Measurements from ENCODE around the gene LYPLA2.
A peak's percentile ranks its signal among the peaks of the same experiment; 100 is the strongest.

DNA sequence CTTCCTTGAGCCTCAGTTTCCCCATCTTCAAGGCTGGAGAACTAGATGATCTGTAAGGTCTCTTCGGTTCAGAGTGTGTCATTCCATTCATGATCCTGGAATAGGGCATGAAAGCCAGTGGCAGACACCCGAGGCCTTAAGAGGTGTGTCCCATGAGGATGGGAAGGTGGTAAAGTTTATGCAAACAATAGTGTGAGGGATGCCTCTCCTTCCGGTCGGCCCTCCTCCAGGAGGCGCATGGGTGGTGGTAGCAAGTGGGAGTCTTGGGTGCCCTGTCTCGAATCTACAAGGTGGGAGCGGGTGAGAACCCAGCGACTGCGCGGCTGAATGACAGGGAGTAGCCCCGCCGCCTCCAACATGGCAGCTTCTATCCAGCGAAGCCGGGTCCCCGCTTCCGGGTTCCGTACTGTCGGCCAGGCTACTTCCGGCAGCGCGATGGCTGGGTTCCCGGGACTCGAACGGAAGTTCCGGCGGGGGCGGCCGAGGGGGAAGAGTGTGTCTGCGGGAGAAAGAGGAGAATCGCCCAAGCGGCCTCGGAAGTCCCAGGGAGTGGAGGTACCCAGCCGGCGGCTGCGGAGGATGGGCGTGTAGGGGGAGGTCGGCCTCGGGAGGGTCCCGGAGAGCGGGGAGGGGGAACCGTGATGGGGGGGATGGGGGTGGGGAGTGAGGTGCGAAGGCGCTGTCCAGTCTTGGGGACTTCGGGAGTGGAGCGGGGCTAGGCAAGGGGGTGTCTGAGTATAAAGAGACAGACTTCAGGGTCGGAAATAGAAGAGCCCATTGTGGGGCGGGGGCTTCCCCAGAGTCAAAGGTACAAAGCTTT, at the start of gene LYPLA2:
- TF ChIP-seq, protein P1, sequence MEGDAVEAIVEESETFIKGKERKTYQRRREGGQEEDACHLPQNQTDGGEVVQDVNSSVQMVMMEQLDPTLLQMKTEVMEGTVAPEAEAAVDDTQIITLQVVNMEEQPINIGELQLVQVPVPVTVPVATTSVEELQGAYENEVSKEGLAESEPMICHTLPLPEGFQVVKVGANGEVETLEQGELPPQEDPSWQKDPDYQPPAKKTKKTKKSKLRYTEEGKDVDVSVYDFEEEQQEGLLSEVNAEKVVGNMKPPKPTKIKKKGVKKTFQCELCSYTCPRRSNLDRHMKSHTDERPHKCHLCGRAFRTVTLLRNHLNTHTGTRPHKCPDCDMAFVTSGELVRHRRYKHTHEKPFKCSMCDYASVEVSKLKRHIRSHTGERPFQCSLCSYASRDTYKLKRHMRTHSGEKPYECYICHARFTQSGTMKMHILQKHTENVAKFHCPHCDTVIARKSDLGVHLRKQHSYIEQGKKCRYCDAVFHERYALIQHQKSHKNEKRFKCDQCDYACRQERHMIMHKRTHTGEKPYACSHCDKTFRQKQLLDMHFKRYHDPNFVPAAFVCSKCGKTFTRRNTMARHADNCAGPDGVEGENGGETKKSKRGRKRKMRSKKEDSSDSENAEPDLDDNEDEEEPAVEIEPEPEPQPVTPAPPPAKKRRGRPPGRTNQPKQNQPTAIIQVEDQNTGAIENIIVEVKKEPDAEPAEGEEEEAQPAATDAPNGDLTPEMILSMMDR (IDR thresholded peaks at IDR 0.05): no peak
- TF ChIP-seq JUND (IDR thresholded peaks at IDR 0.05): no peak
- no peak for TF ChIP-seq FOXJ3 (CRISPR knock-in tag; IDR thresholded peaks at IDR 0.05)
- peak; percentile 98 for TF ChIP-seq ELF1 (IDR thresholded peaks at IDR 0.05)
- peak; percentile 89 for TF ChIP-seq POLR2AphosphoS5 (IDR thresholded peaks at IDR 0.05; ENCODE audit: low read depth, low read length)
- TF ChIP-seq TAF1 (IDR thresholded peaks at IDR 0.05; ENCODE audit: borderline replicate concordance, low read depth, low read length): peak; percentile 80
- no peak for TF ChIP-seq FOXM1 (IDR thresholded peaks at IDR 0.05; ENCODE audit: low read depth)
- TF ChIP-seq CHD2 (IDR thresholded peaks at IDR 0.05; ENCODE audit: low read length, partially characterized antibody): peak; percentile 63
- peak; percentile 25; the same call in 1 of the 2 replicates for TF ChIP-seq NFIC (IDR thresholded peaks at IDR 0.05; ENCODE audit: borderline replicate concordance)

Data from SK-N-SH (cell line).